HEK293 (cell line): Measurements from ENCODE around the gene C1QC.
A peak's percentile ranks its signal among the peaks of the same experiment; 100 is the strongest.

Source experiments
- CTCF ChIA-PET: fragments of 350-600 bp; formaldehyde crosslinking; extraction: SDS; loops from one replicate; lab custom pipeline; 2021; ENCODE audit warnings: antibody characterized with exemption; lab: Yijun Ruan, JAX
- POLR2A ChIA-PET: fragments of 300-600 bp; formaldehyde crosslinking; extraction: SDS; loops from one replicate; lab custom pipeline; 2020; ENCODE audit warnings: antibody characterized with exemption, inconsistent platforms; lab: Yijun Ruan, JAX
- H3K27ac ChIP-seq: fragments of 200-500 bp; sonication (Bioruptor generic); 2 replicates; pipeline ENCODE4 v1.5.1; 2014; ENCODE audit warnings: low read depth, low read length, control low read depth, inconsistent platforms; ENCODE audit errors: extremely low read depth
- H3K36me3 ChIP-seq, 2 experiments: fragments of 200-500 bp in 1 of 2; sonication (Bioruptor generic) in 1 of 2; 1 replicate in 1 of 2; 2 replicates in 1 of 2; pipeline ENCODE4 v1.5.1; 2014 to 2017; ENCODE audit warnings: inconsistent platforms in 2 of 2, low read length in 2 of 2; ENCODE audit not compliant: control insufficient read depth in 2 of 2, insufficient read depth in 1 of 2
- H3K4me1 ChIP-seq: fragments of 200-500 bp; sonication (Bioruptor generic); 2 replicates; pipeline ENCODE4 v1.5.1; 2014; ENCODE audit warnings: mild to moderate bottlenecking, low read length, inconsistent platforms; ENCODE audit not compliant: control insufficient read depth, insufficient read depth
- H3K4me3 ChIP-seq: 2 replicates; pipeline ENCODE4 v1.5.1; 2011; ENCODE audit warnings: low read depth, mild to moderate bottlenecking, control low read depth, low read length, moderate library complexity
- H3K9me3 ChIP-seq: fragments of 200-500 bp; sonication (Bioruptor generic); 2 replicates; pipeline ENCODE4 v1.5.1; 2014; ENCODE audit warnings: low read depth, low read length, inconsistent platforms; ENCODE audit not compliant: control insufficient read depth, insufficient read depth
- ATF2 ChIP-seq: fragments of 450-650 bp; formaldehyde crosslinking; IDR thresholded peaks from 2 replicates; pipeline ENCODE4 v1.5.1; 2016; ENCODE audit warnings: missing biosample characterization, missing genetic modification characterization, low read depth
- GLIS2 ChIP-seq: fragments of 450-650 bp; formaldehyde crosslinking; IDR thresholded peaks from 2 replicates; pipeline ENCODE4 v1.5.1; 2016; ENCODE audit warnings: missing biosample characterization, missing genetic modification characterization
- HIC1 ChIP-seq: fragments of 450-650 bp; formaldehyde crosslinking; IDR thresholded peaks from 2 replicates; pipeline ENCODE4 v1.5.1; 2016; ENCODE audit warnings: missing biosample characterization, missing genetic modification characterization
- HOXA7 ChIP-seq: sonication (generic); formaldehyde crosslinking; IDR thresholded peaks from 2 replicates; pipeline ENCODE4 v1.8.1; 2022; ENCODE audit warnings: missing genetic modification reagents, borderline replicate concordance
- KLF1 ChIP-seq: fragments of 450-650 bp; formaldehyde crosslinking; IDR thresholded peaks from 2 replicates; pipeline ENCODE4 v1.5.1; 2016; ENCODE audit warnings: missing biosample characterization, missing genetic modification characterization
- KLF17 ChIP-seq: fragments of 450-650 bp; formaldehyde crosslinking; IDR thresholded peaks from 2 replicates; pipeline ENCODE4 v1.5.1; 2016; ENCODE audit warnings: missing biosample characterization, missing genetic modification characterization
- RBAK ChIP-seq: fragments of 450-650 bp; formaldehyde crosslinking; IDR thresholded peaks from 2 replicates; pipeline ENCODE4 v1.5.1; 2016; ENCODE audit warnings: missing biosample characterization, missing genetic modification characterization
- SCRT2 ChIP-seq: fragments of 450-650 bp; formaldehyde crosslinking; IDR thresholded peaks from 2 replicates; pipeline ENCODE4 v1.5.1; 2016; ENCODE audit warnings: missing biosample characterization, missing genetic modification characterization
- WT1 ChIP-seq: fragments of 450-650 bp; formaldehyde crosslinking; IDR thresholded peaks from 2 replicates; pipeline ENCODE4 v1.5.1; 2016; ENCODE audit warnings: missing biosample characterization, missing genetic modification characterization
- ZBTB21 ChIP-seq: fragments of 450-650 bp; formaldehyde crosslinking; IDR thresholded peaks from 2 replicates; pipeline ENCODE4 v1.5.1; 2017; ENCODE audit warnings: missing biosample characterization, missing genetic modification characterization
- ZBTB6 ChIP-seq: fragments of 450-650 bp; formaldehyde crosslinking; IDR thresholded peaks from 2 replicates; pipeline ENCODE4 v1.5.1; 2017; ENCODE audit warnings: missing biosample characterization, missing genetic modification characterization
- ZBTB8A ChIP-seq: fragments of 450-650 bp; formaldehyde crosslinking; IDR thresholded peaks from 2 replicates; pipeline ENCODE4 v1.5.1; 2016; ENCODE audit warnings: missing biosample characterization, missing genetic modification characterization
- ZFP3 ChIP-seq: fragments of 450-650 bp; formaldehyde crosslinking; IDR thresholded peaks from 2 replicates; pipeline ENCODE4 v1.5.1; 2016; ENCODE audit warnings: low read depth, missing biosample characterization, missing genetic modification characterization
- ZFP37 ChIP-seq: fragments of 450-650 bp; formaldehyde crosslinking; IDR thresholded peaks from 2 replicates; pipeline ENCODE4 v1.5.1; 2016; ENCODE audit warnings: missing biosample characterization, missing genetic modification characterization
- ZFP69B ChIP-seq: fragments of 450-650 bp; formaldehyde crosslinking; IDR thresholded peaks from 2 replicates; pipeline ENCODE4 v1.5.1; 2016; ENCODE audit warnings: missing biosample characterization, missing genetic modification characterization
- ZNF155 ChIP-seq: fragments of 450-650 bp; formaldehyde crosslinking; IDR thresholded peaks from 2 replicates; pipeline ENCODE4 v1.5.1; 2016; ENCODE audit warnings: missing biosample characterization, missing genetic modification characterization
- ZNF223 ChIP-seq: fragments of 450-650 bp; formaldehyde crosslinking; IDR thresholded peaks from 2 replicates; pipeline ENCODE4 v1.5.1; 2016; ENCODE audit warnings: missing biosample characterization, missing genetic modification characterization
- ZNF341 ChIP-seq: fragments of 450-650 bp; formaldehyde crosslinking; IDR thresholded peaks from 2 replicates; pipeline ENCODE4; 2016; ENCODE audit warnings: low read depth, missing biosample characterization, missing genetic modification characterization
- ZNF350 ChIP-seq: fragments of 450-650 bp; formaldehyde crosslinking; IDR thresholded peaks from 2 replicates; pipeline ENCODE4 v1.5.0; 2017; ENCODE audit warnings: missing biosample characterization, mild to moderate bottlenecking, missing genetic modification characterization
- ZNF473 ChIP-seq: fragments of 450-650 bp; formaldehyde crosslinking; IDR thresholded peaks from 2 replicates; pipeline ENCODE4 v1.5.1; 2017; ENCODE audit warnings: missing biosample characterization, missing genetic modification characterization
- ZNF701 ChIP-seq: fragments of 450-650 bp; formaldehyde crosslinking; IDR thresholded peaks from 2 replicates; pipeline ENCODE4 v1.5.1; 2016; ENCODE audit warnings: missing biosample characterization, missing genetic modification characterization
- ZSCAN18 ChIP-seq: fragments of 450-650 bp; formaldehyde crosslinking; IDR thresholded peaks from 2 replicates; pipeline ENCODE4 v1.5.1; 2016; ENCODE audit warnings: missing biosample characterization, missing genetic modification characterization

The C1QC gene

GRCh38 chr1:22633697-22634463 is 9.6 kb upstream of the C1QC start:
- Histone ChIP-seq H3K36me3 (no peaks in the 10 kb centered on the region), H3K27ac (no peak overlapping the region), H3K4me1 (no peaks in the 10 kb centered on the region), H3K4me3 (no peak overlapping the region), H3K9me3 (no peaks in the 10 kb centered on the region)
- POLR2A ChIA-PET, result no interaction called here
- CTCF ChIA-PET, result interaction anchor here (0.9 to 2.0 kb wide), 4 partner anchors 8 to 217 kb away, joined by 3 to 8 read pairs (median 3); no protein-coding TSS in a partner anchor
- no peak for TF ChIP-seq ZBTB8A (tag by site-specific recombination)
- no peak for TF ChIP-seq SCRT2 (tag by site-specific recombination)
- TF ChIP-seq HIC1, result no peak
- no peak for TF ChIP-seq HOXA7 (CRISPR knock-in tag)
- TF ChIP-seq ZNF223 (tag by site-specific recombination), result no peak
- TF ChIP-seq ZSCAN18 (tag by site-specific recombination), result no peak
- no peak for TF ChIP-seq ZNF350 (tag by site-specific recombination)
- no peak for TF ChIP-seq ZNF701 (tag by site-specific recombination)
- TF ChIP-seq WT1 (tag by site-specific recombination), result no peak
- no peak for TF ChIP-seq RBAK (tag by site-specific recombination)
- no peak for TF ChIP-seq ZBTB6 (tag by site-specific recombination)
- TF ChIP-seq ZBTB21, result no peak
- no peak for TF ChIP-seq ZNF341 (tag by site-specific recombination)
- TF ChIP-seq ZFP37, result no peak
- TF ChIP-seq ZNF155 (tag by site-specific recombination), result no peak
- TF ChIP-seq KLF1 (tag by site-specific recombination), result no peak
- TF ChIP-seq ATF2, result no peak
- TF ChIP-seq ZFP3 (tag by site-specific recombination), result no peak
- TF ChIP-seq ZFP69B, result no peak
- no peak for TF ChIP-seq ZNF473 (tag by site-specific recombination)
- TF ChIP-seq, all 188 proteins: peak for 0

GRCh38 chr1:22635436-22635835 is 8.0 kb upstream of the C1QC start:
- Histone ChIP-seq H3K36me3 (no peaks in the 10 kb centered on the region), H3K4me1 (no peaks in the 10 kb centered on the region), H3K4me3 (no peak overlapping the region), H3K9me3 (no peaks in the 10 kb centered on the region), H3K27ac (no peak overlapping the region)
- ChIA-PET CTCF (interaction anchor here (0.7 to 1.3 kb wide), 2 partner anchors 215 to 291 kb away, joined by 3 read pairs; no protein-coding TSS in a partner anchor), POLR2A (interaction anchor here (0.7 kb wide), 2 partner anchors 456 to 517 kb away, joined by 4 read pairs; no protein-coding TSS in a partner anchor)
- TF ChIP-seq KLF17 (tag by site-specific recombination) (no peak), GLIS2 (tag by site-specific recombination) (0 out of 2 replicates have a peak, but pooled peaks have one; percentile 1)
- TF ChIP-seq, all 188 proteins: peak for 1
